Activated CD4-positive, alpha-beta T cell treated with anti-CD3 and anti-CD28 coated beads, Interleukin-2, amount 50 U/mL, for 24 hours (primary cell): ENCODE measurements around the gene GNA12.

Experiments used
- DNase-seq, 2 donors: peaks; one replicate each; pipeline ENCODE4 v3.0.0-alpha.2; 2020; ENCODE audit warnings: low read depth in 1 of 2, low spot score in 1 of 2

The GNA12 gene

DNA sequence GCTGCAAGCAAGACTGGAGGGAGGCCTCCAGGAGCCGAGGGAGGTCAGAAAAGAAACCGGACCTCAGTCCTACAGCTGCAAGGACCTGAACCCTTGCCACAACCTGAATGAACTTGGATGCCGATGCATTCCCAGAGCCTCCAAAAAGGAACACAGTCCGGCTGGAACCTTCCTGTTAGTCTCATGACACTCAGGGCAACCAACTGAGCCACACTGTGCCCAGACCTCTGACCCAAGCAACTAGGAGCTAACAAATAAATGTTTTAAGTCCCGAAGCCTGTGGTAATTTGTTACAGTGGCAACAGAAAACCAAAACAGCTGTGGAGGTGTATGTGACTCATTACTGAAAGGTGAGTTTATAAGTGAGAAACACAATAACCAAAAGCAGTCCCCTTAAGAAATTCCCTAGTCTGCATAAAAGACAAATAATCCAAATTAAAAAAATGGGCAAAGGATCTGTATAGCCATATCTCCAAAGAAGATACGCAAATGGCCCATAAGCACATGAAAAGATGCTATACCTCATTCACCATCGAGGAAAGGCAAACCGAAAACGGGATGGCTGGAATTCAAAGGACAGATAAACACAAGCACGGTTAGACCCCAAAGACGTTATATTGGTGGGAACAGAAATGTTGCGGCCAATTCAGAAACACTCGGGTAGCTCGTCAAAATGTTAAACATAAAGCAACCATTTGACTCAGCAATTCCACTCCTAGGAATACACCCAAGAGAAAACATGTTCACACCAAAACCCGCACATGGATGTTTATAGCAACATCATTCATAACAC is 24.8 kb downstream of the GNA12 start:
- DNase-seq: no peak

DNA sequence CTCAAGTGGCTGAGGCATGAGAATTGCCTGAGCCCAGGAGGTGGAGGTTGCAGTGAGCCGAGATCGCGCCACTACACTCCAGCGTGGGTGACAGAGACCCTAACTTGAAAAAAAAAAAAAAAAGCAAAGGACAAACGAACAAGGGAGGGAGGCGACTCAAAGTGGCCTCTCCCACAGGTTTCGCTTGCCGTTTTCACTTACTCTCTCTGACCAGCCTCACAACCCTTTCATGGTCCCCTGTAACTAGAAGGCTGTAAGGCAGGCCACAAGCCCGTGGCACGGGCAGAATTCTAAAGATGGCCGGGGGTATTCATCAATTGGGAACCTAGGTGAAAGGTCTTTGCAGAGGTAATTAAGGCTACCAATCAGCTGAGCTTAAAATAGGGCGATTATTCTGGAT is 25.5 kb downstream of the GNA12 start:
- no peak for DNase-seq

DNA sequence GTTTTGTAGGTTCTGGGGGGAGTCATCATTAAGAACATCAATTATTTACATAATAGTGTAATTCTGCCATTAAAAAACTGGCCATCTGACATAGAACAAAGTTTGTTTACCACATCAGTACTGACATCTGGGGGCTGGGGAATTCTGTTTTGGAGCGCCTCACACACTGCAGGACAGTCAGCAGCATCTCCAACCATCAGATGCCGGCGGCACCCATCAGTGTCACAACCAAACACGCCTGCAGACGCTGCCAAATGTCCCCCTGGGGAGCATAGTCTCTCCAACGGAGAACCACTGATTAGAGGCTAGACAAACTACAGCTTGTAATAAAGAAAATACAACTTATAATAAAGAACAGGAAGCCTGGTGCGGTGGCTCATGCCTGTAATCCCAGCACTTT is 26.0 kb downstream of the GNA12 start:
- no peak for DNase-seq

DNA sequence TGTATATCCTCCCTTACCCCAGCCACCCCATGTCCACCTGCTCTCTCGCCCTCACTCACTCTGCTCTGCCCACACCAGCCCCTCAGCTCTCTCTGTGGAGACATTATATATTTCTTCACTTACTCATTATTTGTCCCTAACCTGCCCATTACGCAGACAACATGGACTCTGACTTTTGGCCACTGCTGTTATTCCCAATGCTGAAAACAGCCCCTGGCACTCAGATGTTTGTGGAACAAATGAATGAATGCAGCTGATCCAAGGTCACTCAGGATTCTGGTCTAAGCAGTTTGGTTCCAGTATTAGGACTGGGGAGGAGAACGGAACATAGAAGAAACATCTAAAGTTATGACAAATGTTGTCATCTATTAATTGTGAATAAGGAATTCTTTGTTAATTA is 26.7 kb downstream of the GNA12 start:
- no peak for DNase-seq

DNA sequence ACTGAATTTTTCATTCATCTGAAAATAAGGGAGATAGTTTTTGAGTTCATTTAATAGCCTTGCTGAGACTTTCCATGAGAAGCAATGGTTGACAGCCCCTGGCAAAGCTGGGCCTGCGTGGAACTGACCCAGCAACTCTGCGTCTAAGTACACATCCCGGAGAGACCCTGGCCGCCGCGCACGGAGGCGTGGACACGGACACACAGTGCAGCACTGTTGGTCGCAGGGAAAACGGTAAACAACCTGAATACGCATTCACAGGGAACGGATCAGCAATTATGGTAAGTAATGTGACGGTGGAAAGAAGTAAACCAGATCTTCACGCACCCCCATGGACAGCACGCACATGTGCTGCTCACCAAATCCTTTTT is 28.2 kb downstream of the GNA12 start:
- no peak for DNase-seq

- no peak for DNase-seq
Measured at GRCh38 chr7:2814946-2815874, 28.9 kb downstream of the GNA12 start.

- DNase-seq: no peak
Measured at GRCh38 chr7:2814186-2814945, 29.7 kb downstream of the GNA12 start.

GRCh38 chr7:2813350-2814185 is 30.5 kb downstream of the GNA12 start:
- no peak for DNase-seq

DNA sequence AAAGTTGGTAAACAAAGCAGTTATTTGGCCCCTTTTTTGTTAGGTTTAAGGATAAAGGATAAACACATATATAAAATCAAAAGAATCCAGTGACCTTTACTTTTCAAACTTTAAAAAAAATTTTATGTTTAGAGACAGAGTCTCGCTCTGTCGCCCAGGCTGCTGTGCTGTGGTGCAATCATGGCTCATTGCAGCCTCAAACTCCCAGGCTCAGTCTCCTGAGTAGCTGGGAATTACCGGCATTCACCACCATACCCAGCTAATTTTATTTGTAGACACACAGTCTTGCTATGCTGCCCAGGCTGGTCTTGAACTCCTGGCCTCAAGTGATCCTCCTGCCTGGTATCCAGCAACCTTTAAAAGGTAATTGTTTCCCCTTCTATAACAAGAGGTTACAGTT is 31.3 kb downstream of the GNA12 start:
- no peak for DNase-seq

- DNase-seq: no peak
Measured at GRCh38 chr7:2812114-2812487, 32.0 kb downstream of the GNA12 start.

DNA sequence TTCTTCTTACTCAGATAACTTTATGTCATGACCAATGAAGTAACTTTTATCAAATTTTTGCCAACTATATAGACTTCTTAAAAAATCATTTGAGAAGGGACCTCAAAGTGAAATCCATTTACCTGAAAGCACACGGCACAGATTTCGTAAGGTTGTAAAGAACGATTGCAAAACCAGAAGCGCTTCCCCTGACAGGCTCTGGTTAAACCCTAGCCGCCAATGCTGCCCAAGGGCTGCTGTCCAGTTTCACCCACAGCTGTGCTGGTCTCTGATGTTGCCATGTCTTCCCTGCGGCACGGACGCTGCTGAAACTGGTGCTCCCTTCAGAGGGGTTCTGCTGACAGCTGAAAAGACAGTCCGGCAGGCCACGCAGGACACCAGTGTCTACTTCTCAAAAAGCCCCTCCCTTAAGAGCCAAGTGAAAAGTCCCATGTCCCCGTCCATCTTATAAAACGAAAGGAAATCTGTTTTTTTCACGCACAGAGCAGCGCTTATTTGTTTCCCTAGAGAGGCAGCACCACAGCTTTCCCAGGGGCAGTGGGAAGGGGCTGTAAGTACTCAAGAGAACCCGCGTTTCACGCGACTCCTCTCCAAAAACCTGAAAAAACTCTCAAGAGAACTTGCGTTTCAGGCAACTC is 32.5 kb downstream of the GNA12 start:
- no peak for DNase-seq

- DNase-seq: no peak
Measured at GRCh38 chr7:2810682-2811415, 33.3 kb downstream of the GNA12 start.

DNA sequence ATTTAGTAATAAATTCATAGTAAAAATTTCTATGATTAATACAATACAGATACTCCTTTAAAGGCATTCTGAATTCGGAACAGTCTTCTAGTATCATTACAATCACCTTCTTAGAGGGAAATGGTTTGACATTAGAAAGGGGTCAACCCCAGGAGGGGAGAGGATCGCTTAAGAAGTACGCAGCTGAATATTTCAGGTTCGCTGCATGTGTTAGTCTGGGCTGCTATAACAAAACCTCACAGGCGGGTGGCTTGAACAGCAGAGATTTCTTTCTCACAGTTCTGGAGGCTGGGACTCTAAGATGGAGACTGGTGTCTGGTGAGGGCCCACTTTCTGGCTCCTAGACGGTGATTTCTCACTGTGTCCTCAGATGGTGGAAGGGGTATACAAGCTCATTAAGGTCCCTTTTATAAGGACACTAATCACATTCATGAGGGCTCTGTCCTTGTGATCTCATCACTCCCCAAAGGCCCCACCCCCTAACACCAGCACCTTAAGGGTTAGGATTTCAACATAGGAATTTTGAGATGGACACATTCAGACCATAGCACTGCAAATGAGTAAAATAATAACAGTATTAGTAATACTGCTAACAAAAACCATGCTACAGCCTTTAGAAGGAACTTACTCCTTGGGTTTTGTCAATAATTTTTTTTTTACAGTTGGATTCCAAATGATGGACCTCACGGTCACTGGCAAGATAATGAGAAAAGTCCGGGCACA is 34.0 kb downstream of the GNA12 start:
- DNase-seq: no peak

DNA sequence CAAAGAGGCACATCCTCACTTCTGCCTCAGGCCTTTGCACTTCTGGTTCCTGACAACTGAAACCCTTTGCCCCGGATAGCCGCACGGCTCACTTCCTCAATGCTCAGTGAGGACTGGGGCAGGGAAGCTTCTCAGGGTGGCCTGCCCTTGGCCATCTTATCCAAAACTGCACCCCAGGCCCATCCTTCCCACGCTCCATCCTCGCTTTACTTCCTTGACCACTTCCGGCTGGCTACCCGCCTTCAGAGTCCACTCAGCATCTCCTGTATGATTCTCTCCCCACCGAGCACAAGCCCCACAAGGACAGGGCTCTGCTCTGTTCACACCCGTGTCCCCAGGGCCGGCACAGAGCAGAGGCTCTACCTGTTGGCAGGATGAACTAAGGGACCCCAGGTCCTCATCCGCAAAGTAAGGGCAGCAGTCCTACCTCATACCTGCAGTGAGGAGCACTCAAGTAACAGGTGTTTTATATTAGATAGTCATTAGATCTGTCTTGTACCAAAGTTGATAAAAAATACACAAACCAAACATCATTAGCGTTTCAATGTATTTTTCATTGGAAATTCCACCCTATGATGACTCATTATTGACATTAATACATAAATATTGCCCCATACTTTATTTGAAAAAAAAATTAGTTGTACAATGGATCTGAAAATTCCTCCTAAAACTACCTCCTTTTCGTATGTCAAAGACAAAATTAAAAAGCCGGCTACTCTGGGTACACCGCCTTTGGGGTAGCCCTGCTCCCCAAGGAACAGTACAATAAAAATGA is 35.0 kb downstream of the GNA12 start:
- DNase-seq: no peak

DNA sequence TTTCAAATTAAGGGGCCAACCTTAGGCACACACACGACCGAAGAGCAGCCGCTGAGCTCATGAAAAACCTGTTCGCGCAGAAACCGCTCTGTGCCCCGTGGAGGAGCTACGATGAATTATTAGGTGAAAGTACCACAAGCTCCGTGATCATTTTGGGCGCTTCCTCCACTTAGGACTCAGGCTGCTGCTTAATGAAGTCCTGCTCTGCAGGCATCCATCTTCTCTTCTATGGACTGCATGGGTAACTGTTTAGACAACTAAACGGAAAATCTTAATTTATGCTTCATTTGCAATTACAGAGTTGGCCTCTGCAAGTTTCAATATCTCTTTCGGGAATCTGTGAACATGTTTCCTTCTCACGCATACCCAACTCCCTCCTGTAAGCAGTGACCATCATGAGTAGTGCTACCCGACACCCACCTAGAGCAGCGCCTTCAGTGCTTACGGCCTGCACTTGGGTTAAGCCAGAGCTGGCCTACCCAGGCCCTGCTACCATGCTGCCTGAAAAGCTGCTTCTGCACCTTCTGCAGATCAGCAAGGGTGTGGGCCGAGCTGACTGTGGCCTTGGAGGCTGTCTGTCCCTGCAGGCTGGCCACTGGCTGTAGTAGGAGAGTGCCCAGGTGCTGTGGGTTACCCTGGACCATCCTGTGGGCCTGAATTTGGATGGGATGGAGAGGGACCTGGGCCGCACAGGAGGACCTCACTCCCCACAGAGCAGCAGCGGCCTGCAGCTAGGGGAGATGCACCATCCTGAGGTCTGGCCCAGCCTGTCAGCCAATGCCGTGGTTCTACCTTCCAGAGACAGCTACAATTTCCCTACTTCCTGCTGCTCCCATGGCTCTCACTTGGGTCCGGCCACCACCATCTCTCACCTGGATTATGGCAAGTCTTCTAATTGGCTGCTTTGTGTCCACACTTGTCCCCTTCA is 36.0 kb downstream of the GNA12 start:
- no peak for DNase-seq

DNA sequence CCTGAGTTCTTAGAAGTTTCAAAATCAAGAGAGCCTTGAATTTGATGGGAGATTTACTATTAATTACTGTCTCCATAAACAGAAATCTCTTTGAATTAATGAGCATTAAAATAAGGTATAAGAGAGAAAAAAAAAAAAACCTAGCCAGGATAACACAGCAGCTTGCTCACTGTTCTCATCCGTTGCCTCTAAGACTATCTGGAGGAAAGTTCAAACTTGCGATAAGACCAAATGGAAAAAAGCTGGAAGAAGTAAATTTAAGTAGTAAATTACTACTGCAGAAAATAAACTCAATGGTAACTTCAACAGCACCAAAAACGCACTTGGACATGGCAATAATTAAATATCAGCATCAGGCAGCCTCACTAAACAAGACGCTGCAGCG is 36.7 kb downstream of the GNA12 start:
- no peak for DNase-seq

DNA sequence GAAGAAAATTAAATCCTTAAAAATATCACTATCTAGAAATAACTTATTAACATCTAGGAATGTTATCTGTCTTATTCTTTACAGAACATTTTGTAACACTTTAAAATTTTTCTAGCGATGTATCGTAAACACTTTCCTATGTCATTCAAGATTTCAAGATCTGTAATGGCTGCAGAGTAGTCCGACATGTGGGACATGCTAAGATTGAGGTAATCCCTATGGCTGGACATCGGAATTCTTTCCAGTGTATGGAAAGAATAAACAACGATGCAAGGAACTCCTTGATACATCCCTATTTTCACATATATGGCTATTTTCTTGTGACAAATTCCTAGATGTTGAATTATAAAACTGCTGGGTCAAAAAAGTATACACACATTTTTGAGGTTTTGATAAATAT is 37.5 kb downstream of the GNA12 start:
- DNase-seq: no peak
